AG08395 (cell line): Measurements from ENCODE around the gene TNFRSF12A.

Experiments
- DNase-seq: peaks from one replicate; pipeline ENCODE4 v3.0.0; 2012; ENCODE audit warnings: mixed read lengths, low spot score

Gene TNFRSF12A

DNA sequence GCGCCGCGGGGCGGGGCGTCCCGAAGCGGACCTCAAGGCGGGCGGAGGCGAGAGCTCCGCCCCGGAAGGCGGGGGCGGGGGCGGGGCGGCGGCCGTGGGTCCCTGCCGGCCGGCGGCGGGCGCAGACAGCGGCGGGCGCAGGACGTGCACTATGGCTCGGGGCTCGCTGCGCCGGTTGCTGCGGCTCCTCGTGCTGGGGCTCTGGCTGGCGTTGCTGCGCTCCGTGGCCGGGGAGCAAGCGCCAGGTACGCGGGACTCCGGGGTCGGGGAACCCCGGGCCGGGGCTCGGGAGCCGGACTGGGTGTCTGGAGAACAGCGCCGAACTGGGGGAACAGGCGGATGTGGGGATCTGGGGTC lies at the start of gene TNFRSF12A:
Gene TNFRSF12A, plus strand, starts transcription at position 122 of the 357 bp plus-strand sequence. Its CDS starts 30 bp downstream, at position 152.
- peak; percentile 91 for DNase-seq

GRCh38 chr16:2970563-2970962 lies 49.6 kb upstream of the TNFRSF12A start:
- DNase-seq, result no peak

DNA sequence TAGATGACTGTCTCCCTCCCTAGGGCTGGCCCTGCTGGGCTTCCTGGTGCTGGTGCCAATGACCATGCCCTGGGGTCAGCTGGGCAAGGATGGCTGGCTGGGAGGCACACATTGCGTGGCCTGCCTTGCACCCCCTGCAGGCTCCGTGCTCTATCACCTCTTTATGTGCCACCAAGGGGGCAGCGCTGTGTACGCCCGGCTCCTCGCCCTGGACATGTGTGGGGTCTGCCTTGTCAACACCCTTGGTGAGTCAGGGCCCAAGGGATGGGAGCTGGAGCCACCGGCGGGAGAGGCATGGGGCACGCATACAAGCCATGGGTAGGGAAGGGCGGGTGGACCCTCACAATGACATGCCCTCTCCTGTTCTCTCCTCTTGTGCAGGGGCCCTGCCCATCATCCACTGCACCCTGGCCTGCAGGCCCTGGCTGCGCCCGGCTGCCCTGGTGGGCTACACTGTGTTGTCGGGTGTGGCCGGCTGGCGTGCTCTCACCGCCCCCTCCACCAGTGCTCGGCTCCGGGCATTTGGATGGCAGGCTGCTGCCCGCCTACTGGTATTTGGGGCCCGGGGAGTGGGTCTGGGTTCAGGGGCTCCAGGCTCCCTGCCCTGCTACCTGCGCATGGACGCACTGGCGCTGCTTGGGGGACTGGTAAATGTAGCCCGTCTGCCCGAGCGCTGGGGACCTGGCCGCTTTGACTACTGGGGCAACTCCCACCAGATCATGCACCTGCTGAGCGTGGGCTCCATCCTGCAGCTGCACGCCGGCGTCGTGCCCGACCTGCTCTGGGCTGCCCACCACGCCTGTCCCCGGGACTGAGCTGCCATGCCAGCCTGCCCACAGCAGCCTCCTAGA lies 48.8 kb upstream of the TNFRSF12A start:
- DNase-seq, result no peak

- no peak for DNase-seq
These were observed 48.0 kb upstream of the TNFRSF12A start for GRCh38 chr16:2971985-2972784.

DNA sequence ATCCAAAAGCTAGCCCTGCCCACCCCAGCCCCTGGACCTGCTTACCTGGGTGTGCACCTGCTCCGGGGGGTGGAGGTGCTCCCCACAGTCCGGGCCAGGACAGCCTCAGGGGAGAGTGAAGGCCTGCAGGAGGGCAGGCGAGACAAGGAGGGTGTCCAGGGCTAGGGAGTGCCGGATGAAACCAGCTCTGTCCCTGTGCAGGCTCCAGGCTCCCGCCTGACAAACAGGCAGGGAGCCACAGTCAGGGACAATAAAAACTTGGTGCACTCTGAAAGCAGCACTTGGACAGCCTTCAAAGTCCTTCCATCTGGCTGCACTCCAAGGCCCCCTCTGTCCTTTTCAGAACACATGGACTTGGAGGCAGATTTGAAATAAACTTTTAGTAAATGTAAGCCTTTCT lies 47.1 kb upstream of the TNFRSF12A start:
- DNase-seq, result no peak

- DNase-seq, result no peak
These were observed 46.4 kb upstream of the TNFRSF12A start for GRCh38 chr16:2973605-2974318.

DNA sequence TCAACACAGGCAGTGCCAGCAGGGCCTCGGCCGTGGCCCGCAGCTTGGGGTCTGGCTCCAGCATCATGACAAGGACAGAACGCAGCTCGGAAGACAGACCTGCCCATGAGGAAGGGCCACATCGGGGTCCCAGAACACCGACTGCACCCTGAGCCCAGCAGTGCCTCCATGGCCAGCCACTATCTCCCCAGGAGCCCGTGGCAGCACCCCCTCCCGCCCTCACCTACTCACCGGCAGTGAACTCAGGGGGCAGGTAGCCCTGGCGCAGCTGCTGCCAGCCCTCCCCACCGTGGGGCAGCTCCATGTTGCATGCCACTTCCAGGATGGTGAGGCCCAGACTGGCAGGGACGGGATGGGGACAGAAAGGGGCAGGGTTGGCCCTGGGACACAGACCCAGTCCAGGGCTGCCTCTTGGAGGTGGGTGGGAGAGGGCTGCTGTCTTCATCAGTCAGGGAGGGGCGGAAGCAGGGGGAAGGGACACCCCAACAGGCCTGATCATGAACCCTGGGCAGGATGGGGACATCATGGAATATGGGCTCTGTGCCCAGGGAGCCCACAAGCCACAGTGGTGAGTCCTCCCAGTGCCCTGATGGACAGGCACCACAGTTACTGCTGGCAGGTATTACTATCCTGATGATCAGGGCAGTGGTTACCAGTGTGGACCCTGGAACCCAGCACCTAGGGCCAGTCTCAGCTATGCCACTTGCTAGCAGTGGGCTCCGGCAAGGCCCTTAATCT lies 45.7 kb upstream of the TNFRSF12A start:
- no peak for DNase-seq

- DNase-seq, result no peak
These were observed 44.9 kb upstream of the TNFRSF12A start for GRCh38 chr16:2975161-2975795.

DNA sequence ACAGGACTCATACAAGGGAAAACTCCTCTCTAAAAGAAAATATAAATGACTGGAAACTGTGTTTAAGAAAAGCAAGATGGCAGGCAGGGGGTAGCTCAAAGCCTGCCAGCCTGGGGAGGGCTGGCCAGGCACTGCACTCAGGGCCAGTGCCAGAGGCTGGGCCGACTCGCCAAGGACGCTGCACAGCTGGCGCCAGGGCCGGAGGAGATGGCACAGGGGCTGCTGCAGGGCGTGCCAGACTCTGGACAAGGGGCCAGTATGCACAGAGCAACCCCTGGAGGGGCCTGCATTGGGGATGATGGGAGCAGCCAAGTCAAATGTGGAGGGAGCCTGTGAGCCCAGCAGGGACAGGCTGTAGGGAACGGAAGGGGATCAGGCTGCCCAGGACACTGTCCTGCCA lies 44.0 kb upstream of the TNFRSF12A start:
- no peak for DNase-seq

DNA sequence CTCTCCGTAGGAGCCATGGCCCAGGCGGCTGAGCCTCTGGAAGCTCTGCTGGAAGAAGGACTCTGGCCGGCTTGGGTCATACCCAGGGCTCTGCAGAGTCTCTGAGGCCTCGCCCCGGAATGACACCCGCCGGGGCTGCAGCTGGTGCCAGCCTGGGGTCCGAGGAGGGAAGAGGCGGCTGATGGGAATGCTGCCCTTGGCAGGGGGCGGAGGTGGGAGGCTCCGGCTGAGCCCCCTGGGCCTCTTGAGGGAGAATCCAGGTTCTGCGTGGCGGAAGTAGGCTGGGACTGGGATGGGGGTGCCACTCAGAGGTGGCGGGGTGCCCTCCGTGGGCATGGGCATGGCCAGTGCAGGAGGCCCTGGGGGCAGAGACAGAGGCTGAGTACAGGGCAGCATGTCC lies 43.5 kb upstream of the TNFRSF12A start:
- no peak for DNase-seq

- DNase-seq, result no peak
These were observed 42.7 kb upstream of the TNFRSF12A start for GRCh38 chr16:2977440-2977839.

- DNase-seq, result no peak
These were observed 40.4 kb upstream of the TNFRSF12A start for GRCh38 chr16:2979669-2980226.

DNA sequence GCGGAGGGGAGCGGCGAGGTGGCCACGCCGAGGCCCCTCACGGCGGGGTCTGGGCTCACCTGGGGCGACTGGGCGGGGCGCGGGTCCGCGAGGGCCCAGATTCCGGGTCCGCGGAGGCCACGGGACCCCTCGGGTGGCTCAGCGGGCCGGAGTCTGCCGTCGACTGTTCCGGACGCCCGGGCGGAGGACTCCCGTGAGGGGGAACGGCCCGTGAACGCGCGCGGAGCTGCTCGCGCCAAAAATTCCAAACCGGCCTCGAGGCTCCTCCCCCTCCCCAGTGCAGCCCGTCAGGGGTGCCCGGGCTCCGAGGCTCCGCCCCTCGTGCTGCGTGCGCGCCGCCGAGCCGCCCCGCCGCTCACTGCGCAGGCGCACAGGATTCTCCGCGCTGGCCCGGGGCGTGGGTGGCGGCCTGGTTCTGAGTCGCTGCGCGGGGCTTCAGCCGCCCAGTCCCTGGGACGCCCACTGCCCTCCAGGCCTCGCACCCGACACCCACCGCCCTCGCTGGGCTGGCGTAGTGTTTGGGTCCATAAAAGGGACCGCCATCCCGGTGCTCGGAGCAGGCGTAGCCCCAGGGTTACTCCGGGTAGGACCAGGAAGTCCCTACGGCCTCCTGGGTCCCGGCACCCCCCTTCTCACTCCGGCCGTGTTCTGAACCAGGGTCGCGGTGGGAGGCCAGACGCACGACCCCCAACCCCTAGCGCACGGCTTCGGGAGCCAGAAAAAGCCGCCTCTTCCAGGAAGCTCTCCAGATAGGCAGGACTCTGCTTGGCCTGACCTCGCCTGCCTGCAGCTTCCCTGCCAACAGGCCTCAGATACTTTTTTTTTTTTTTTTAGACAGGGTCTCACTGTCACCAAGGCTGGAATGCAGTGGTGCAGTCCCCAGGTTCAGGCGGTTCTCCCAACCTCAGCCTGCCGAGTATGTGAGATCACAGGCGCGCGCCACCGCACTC lies 39.7 kb upstream of the TNFRSF12A start, which contains the start of gene PKMYT1:
Gene PKMYT1, minus strand, starts transcription at position 220 of the 950 bp plus-strand sequence. CDS start 789 bp downstream, outside the sequence.
- DNase-seq, result peak; percentile 100

- no peak for DNase-seq
These were observed 38.8 kb upstream of the TNFRSF12A start for GRCh38 chr16:2981177-2981898.

- DNase-seq, result no peak
These were observed 38.3 kb upstream of the TNFRSF12A start for GRCh38 chr16:2981899-2982250.

DNA sequence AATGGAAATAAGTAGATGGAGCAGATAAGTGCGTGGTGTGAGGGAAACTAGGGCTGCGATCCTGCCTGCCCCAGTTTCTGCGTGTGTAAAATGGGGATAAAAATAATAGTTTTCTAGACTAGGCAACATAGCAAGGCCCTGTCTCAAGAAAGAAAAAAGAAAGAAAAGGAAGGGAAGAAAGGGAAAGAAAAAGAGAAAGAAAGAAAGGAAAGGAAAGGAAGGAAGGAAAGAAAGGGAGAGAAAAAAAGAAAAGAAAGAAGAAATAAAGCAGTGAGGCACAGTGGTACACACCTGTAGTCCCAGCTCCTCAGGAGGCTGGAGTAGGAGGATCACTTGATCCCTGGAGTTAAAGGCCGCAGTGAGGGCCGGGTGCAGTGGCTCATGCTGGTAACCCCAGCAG lies 37.8 kb upstream of the TNFRSF12A start:
- no peak for DNase-seq

DNA sequence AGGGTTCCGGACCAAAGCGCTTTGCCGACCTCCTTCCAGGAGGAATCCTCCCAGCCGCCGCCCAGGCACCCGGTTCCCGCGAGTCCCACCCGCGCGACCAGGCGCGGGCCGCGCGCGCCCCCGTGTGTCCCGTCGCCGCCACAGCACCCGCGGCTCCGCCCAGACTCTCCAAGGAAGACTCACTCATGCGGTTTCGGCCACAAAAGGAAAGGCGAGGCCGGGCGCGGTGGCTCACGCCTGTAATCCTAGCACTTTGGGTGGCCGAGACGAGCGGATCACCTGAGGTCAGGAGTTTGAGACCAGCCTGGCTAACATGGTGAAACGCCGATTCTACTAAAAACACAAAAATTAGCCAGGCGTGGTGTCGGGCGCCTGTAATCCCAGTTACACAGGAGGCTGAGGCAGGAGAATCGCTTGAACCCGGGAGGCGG lies 36.4 kb upstream of the TNFRSF12A start:
- peak; percentile 95 for DNase-seq

DNA sequence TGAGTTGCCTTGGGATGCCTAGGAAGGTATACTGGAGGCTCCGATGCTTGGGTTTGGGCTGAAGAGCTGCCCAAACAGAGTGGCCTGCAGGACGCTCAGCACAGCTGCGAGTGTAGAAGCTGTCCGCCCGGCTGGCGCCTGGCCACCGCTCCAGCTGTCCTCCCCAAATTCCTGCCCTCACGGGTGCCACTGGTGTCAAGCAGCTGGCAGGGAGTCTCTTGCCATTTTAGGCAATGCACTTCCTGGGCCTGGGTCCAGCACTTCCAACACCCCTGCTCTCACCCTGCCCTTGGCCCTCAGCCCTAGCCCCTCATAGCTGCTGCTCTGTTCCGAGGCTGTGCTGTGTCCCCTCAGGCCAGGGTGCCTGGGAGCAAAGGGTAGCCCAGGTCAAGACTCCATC lies 34.7 kb upstream of the TNFRSF12A start:
- no peak for DNase-seq

DNA sequence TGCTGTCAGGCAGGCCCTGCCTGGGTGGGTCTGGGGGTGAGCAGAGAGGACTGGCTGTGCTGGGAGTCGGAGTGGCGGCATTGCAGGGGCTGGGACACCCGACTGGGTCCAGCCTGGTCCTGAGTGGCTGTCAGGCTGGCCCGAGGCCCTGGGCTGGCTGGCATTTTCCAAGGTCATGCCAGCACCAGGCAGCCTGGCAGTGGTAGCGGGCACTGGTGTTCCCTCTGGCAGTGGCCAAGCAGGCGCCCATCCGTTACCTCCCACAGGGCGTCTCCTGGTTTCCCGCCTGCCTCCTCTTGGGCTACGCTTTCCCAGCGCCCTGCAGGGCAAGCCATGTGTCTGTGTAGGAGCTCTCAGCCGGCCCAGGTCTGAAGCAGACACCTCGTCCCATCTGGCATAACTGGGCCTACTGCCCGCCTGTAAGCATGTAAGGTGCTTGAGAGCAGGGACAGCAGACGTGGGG lies 34.2 kb upstream of the TNFRSF12A start:
- no peak for DNase-seq
